GM13977 (cell line): ENCODE results near the gene SOCS3.
A peak's percentile ranks its signal among the peaks of the same experiment; 100 is the strongest.
"Not testable (repeated sequence)": the region's sequence is repeated elsewhere in the genome, so short reads cannot be mapped to it uniquely, and the experiment has no call there.

ENCODE experiments used
- DNase-seq: peaks from one replicate; pipeline ENCODE4 v3.0.0; 2012; ENCODE audit warnings: low spot score
- CTCF ChIP-seq: IDR thresholded peaks from 2 replicates; pipeline ENCODE4 v1.5.1; 2012; ENCODE audit warnings: mild to moderate bottlenecking, control low read depth; ENCODE audit not compliant: insufficient read depth; ENCODE audit errors: extremely low read depth, missing control alignments
- in situ Hi-C: fragments of 300-500 bp; cut with MboI; formaldehyde crosslinking; loops from one replicate; pipeline ENCODE4 v1.12.0; 2022; ENCODE audit warnings: low sequenced_read_pairs, low pct_unique_long_range_greater_than_20kb, mixed read lengths, inconsistent platforms; ENCODE audit not compliant: unreplicated experiment

SOCS3 gene

GRCh38 chr17:78316115-78316866 is 43.6 kb downstream of the SOCS3 start:
- TF ChIP-seq CTCF, result no peak
- DNase-seq, result peak; percentile 55
- in situ Hi-C loops, result no loop called here

- peak; percentile 73 for DNase-seq
- in situ Hi-C loops, result no loop called here
- TF ChIP-seq CTCF, result no peak
Measured at GRCh38 chr17:78315355-78316114, 44.3 kb downstream of the SOCS3 start.

- no peak for DNase-seq
- in situ Hi-C loops, result no loop called here
- no peak for TF ChIP-seq CTCF
Measured at GRCh38 chr17:78314683-78315354, 45.1 kb downstream of the SOCS3 start.

- in situ Hi-C loops, result no loop called here
- DNase-seq, result peak; percentile 84
- TF ChIP-seq CTCF, result no peak
Measured at GRCh38 chr17:78313735-78314648, 45.9 kb downstream of the SOCS3 start.

- in situ Hi-C loops, DNase-seq: not testable (repeated sequence)
Measured at GRCh38 chr17:78309659-78310255, 50.1 kb downstream of the SOCS3 start.

GRCh38 chr17:78307887-78308638 is 51.8 kb downstream of the SOCS3 start:
- in situ Hi-C loops, result no loop called here
- no peak for TF ChIP-seq CTCF
- DNase-seq, result no peak
